ENCODE results near the gene LMOD2. TPM values are rescaled to one million over a fixed set of nuclear protein-coding genes. Genes with fewer than 3 reads are reported as not detected.

The LMOD2 gene
- polyA plus RNA-seq, 3 donors = 0.09 TPM; not detected in 2

DNA sequence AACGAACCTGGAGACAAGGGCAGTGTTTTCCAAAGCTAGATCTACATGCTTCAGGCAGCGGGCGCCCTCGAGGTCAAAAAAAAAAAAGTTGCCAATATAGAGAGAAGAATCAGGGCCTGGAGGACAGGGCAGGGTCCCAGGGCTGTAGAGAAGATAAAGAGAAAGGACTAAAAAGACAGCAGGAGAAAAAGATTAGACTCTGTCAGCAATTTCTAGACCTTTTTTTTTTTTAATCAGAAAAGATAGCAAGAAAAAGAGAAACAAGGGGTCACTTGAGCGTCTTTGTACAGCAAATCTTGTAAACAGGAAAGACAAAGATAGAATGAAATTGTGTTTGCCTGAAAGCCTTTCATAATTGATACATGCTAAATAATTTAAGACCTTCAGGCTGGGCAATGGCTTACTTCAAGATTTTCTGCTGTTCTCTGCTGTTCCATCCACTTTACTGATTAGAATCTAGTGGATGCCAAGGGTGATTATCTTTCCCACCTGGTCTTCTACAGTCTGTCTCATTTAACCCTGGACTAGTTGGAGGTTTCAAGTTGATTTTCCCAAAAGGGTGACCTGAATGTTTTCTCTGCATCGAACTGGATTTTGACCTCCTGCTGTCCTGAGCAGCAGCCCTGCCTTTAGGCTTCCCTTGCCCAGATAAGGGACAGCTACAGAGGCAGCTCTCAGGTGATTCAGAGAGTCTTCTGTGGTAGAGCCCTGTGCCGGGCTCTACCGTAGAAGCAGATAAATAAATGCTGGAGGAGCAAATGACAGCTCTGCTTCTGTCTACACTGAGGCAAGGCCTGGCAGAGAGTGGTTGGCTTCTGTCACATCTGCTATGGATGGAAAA lies 5.1 kb downstream of the LMOD2 start:
- no peaks in the 10 kb centered on the region for H3K79me2 ChIP-seq (ENCODE audit: insufficient read depth, low read length)
- H3K9ac ChIP-seq (ENCODE audit: insufficient read depth, low read length, poor library complexity, severe bottlenecking) = no peak overlapping the region
- TF ChIP-seq CTCF (IDR thresholded peaks at IDR 0.05) = no peak
- no peak overlapping the region for H3K4me3 ChIP-seq (replicated peaks in 1 of 3; ENCODE audit: low read depth in 2 of 3, low read length in 3 of 3)
- H3K27ac ChIP-seq (ENCODE audit: low read depth in 1 of 2, low read length in 2 of 2) = no peak overlapping the region
- Mint-ChIP-seq H3K27ac (no peak overlapping the region), H3K9me3 (peaks cover 0 to 3% (median 0%) of the 10 kb centered on the region in 7 donors), H3K4me3 (no peak overlapping the region), H3K27me3 (ENCODE audit: low read depth in 3 of 3) (peaks cover 0 to 5% (median 4%) of the 10 kb centered on the region in 3 donors), H3K36me3 (no peaks in the 10 kb centered on the region), H3K4me1 (peaks cover 2% of the 10 kb centered on the region)
- no peak overlapping the region for H3K4me2 ChIP-seq (replicated peaks; ENCODE audit: extremely low read depth, low read length, poor library complexity, severe bottlenecking)
- peaks cover 0 to 3% of the 10 kb centered on the region in 2 donors for H3K27me3 ChIP-seq (ENCODE audit: control insufficient read depth in 2 of 2, insufficient read depth in 2 of 2, low read length in 2 of 2)
- intact Hi-C loops (cut with micrococcal nuclease) = no loop called here
- H2AFZ ChIP-seq (ENCODE audit: insufficient read depth, low read depth, low read length, poor library complexity, severe bottlenecking) = no peak overlapping the region
- H3K4me1 ChIP-seq (ENCODE audit: control insufficient read depth in 1 of 2, insufficient read depth in 2 of 2, low read length in 2 of 2) = no peaks in the 10 kb centered on the region
- DNase-seq = no peak
- no peaks in the 10 kb centered on the region for H3K36me3 ChIP-seq (replicated peaks in 1 of 2; ENCODE audit: control insufficient read depth in 1 of 2, insufficient read depth in 2 of 2, low read length in 2 of 2)
- no peaks in the 10 kb centered on the region for H4K20me1 ChIP-seq (ENCODE audit: insufficient read depth, low read length)
- 72% methylated on average over 5 of the region's 8 CpGs for WGBS (ENCODE audit: insufficient coverage)
- no peaks in the 10 kb centered on the region for H3K9me3 ChIP-seq (replicated peaks in 1 of 2; ENCODE audit: control insufficient read depth in 1 of 2, insufficient read depth in 1 of 2, low read length in 2 of 2)

- no peak overlapping the region for H3K4me3 ChIP-seq (replicated peaks in 1 of 3; ENCODE audit: low read depth in 2 of 3, low read length in 3 of 3)
Observed at GRCh38 chr7:123661765-123662164, 6.1 kb downstream of the LMOD2 start.

More at GRCh38 chr7:123661765-123662164, 6.1 kb downstream of the LMOD2 start:
- Histone ChIP-seq H3K4me1 (ENCODE audit: control insufficient read depth in 1 of 2, insufficient read depth in 2 of 2, low read length in 2 of 2) (no peaks in the 10 kb centered on the region), H3K4me2 (replicated peaks; ENCODE audit: extremely low read depth, low read length, poor library complexity, severe bottlenecking) (no peak overlapping the region), H3K36me3 (replicated peaks in 1 of 2; ENCODE audit: control insufficient read depth in 1 of 2, insufficient read depth in 2 of 2, low read length in 2 of 2) (no peaks in the 10 kb centered on the region), H3K9me3 (replicated peaks in 1 of 2; ENCODE audit: control insufficient read depth in 1 of 2, insufficient read depth in 1 of 2, low read length in 2 of 2) (no peaks in the 10 kb centered on the region), H4K20me1 (ENCODE audit: insufficient read depth, low read length) (no peaks in the 10 kb centered on the region), H3K79me2 (ENCODE audit: insufficient read depth, low read length) (no peaks in the 10 kb centered on the region), H2AFZ (ENCODE audit: insufficient read depth, low read depth, low read length, poor library complexity, severe bottlenecking) (no peak overlapping the region), H3K27ac (ENCODE audit: low read depth in 1 of 2, low read length in 2 of 2) (no peak overlapping the region), H3K9ac (ENCODE audit: insufficient read depth, low read length, poor library complexity, severe bottlenecking) (no peak overlapping the region), H3K27me3 (ENCODE audit: control insufficient read depth in 2 of 2, insufficient read depth in 2 of 2, low read length in 2 of 2) (peaks cover 0 to 3% of the 10 kb centered on the region in 2 donors)
- WGBS (ENCODE audit: insufficient coverage) = no CpG with 5 or more reads among the region's 1 CpG
- peaks cover 2% of the 10 kb centered on the region for H3K4me1 Mint-ChIP-seq
- no peak overlapping the region for H3K4me3 Mint-ChIP-seq
- no peak overlapping the region for H3K27ac Mint-ChIP-seq
- H3K9me3 Mint-ChIP-seq = peaks cover 0 to 3% (median 0%) of the 10 kb centered on the region in 7 donors
- no peak for DNase-seq
- H3K36me3 Mint-ChIP-seq = no peaks in the 10 kb centered on the region
- no peak for TF ChIP-seq CTCF (IDR thresholded peaks at IDR 0.05)
- intact Hi-C loops (cut with micrococcal nuclease) = no loop called here
- peaks cover 0 to 5% (median 4%) of the 10 kb centered on the region in 3 donors for H3K27me3 Mint-ChIP-seq (ENCODE audit: low read depth in 3 of 3)
